ENCODE results near the gene LMF1.

Gene LMF1

DNA sequence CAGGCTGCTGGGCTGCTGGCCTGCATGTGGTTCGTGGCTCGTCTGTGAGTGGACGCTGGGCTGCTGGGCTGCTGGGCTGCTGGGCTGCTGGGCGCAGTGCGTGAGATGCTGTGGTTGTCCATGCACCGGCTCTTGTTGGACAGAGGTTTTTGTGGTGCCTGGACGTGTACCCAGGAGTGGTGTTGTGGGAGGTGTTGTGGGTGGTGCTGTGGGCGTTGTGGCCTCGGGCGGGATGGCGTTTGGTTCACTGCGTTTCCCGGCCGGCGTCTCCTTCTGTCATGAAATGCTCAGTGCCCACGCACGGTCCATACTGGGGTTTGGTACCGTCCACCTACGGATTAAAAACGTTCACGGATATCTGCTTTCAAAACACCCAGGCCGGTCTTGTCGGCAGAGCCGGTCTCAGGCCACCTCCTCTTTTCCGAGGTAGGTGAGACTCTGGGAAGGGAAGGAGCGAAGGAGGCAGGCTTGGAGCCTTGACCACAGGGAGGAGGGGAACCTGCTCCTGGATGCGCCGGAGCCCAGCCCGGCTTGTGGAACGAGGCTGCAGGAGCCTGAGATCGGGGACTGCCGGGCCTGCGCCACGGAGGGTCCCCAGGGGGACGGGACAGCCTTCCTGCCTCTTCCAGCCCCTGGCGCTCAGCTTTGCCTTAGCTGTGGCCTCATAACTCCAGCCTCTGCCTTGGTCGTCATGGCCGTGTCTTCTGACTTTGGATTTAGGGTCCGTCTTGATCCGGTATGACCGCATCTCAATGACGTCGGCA is 140.5 kb downstream of the LMF1 start:
- no peak overlapping the region for H3K4me3 ChIP-seq (ENCODE audit: low read depth, low read length)
- no peak for TF ChIP-seq MYC (IDR thresholded peaks at IDR 0.05; ENCODE audit: low read depth, low read length)
- TF ChIP-seq, protein P1, sequence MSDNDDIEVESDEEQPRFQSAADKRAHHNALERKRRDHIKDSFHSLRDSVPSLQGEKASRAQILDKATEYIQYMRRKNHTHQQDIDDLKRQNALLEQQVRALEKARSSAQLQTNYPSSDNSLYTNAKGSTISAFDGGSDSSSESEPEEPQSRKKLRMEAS (IDR thresholded peaks at IDR 0.05; ENCODE audit: low read depth, low read length) = no peak
- TF ChIP-seq POLR2A (IDR thresholded peaks at IDR 0.05; ENCODE audit: extremely low read depth, insufficient read length) = no peak
- TF ChIP-seq, protein P2, sequence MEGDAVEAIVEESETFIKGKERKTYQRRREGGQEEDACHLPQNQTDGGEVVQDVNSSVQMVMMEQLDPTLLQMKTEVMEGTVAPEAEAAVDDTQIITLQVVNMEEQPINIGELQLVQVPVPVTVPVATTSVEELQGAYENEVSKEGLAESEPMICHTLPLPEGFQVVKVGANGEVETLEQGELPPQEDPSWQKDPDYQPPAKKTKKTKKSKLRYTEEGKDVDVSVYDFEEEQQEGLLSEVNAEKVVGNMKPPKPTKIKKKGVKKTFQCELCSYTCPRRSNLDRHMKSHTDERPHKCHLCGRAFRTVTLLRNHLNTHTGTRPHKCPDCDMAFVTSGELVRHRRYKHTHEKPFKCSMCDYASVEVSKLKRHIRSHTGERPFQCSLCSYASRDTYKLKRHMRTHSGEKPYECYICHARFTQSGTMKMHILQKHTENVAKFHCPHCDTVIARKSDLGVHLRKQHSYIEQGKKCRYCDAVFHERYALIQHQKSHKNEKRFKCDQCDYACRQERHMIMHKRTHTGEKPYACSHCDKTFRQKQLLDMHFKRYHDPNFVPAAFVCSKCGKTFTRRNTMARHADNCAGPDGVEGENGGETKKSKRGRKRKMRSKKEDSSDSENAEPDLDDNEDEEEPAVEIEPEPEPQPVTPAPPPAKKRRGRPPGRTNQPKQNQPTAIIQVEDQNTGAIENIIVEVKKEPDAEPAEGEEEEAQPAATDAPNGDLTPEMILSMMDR (IDR thresholded peaks at IDR 0.05; ENCODE audit: low read depth, low read length) = no peak
- no peak for DNase-seq (ENCODE audit: low read depth)

DNA sequence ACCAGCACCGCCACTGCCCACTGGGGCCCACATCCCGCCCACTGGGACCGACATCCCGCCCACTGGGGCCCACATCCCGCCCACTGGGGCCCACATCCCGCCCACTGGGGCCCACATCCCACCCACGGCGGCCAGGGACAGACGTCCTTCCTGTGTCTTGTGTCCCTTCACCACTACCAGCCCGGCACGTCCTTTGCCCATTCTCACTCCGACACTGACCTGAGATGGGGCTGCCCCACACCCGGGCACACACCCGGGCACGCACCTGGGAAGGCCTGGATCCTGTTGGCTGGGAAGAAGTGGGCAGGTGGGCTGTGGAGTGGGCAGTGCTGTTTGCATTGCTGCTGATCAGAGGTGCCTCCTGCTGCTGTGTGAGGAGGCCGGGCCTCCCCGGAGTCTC is 141.9 kb downstream of the LMF1 start:
- DNase-seq (ENCODE audit: low read depth) = no peak
- TF ChIP-seq MYC (IDR thresholded peaks at IDR 0.05; ENCODE audit: low read depth, low read length) = no peak
- no peak overlapping the region for H3K4me3 ChIP-seq (ENCODE audit: low read depth, low read length)

DNA sequence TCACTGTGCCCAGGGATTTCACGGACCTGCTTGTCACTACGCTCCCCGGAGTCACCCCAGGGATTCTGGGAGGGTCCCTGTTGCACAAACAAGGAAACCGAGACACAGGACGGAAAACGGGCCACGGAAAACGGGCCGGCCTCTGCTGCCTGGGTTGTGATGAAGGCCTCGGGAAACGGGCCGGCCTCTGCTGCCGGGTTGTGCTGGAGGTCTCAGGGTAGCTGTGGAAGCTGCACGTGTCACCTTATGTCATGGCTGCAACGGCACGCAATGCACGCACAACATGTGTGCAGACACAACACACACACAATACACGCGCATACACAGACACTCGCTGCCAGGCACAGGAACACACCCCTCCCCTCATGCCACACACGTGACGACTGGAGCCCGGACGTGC is 143.3 kb downstream of the LMF1 start:
- no peak overlapping the region for H3K4me3 ChIP-seq (ENCODE audit: low read depth, low read length)
- no peak for DNase-seq (ENCODE audit: low read depth)
- TF ChIP-seq, protein P1 (IDR thresholded peaks at IDR 0.05; ENCODE audit: low read depth, low read length) = no peak
- TF ChIP-seq, protein P2 (IDR thresholded peaks at IDR 0.05; ENCODE audit: low read depth, low read length) = no peak
- TF ChIP-seq POLR2A (IDR thresholded peaks at IDR 0.05; ENCODE audit: extremely low read depth, insufficient read length) (no peak), MYC (IDR thresholded peaks at IDR 0.05; ENCODE audit: low read depth, low read length) (no peak)

DNA sequence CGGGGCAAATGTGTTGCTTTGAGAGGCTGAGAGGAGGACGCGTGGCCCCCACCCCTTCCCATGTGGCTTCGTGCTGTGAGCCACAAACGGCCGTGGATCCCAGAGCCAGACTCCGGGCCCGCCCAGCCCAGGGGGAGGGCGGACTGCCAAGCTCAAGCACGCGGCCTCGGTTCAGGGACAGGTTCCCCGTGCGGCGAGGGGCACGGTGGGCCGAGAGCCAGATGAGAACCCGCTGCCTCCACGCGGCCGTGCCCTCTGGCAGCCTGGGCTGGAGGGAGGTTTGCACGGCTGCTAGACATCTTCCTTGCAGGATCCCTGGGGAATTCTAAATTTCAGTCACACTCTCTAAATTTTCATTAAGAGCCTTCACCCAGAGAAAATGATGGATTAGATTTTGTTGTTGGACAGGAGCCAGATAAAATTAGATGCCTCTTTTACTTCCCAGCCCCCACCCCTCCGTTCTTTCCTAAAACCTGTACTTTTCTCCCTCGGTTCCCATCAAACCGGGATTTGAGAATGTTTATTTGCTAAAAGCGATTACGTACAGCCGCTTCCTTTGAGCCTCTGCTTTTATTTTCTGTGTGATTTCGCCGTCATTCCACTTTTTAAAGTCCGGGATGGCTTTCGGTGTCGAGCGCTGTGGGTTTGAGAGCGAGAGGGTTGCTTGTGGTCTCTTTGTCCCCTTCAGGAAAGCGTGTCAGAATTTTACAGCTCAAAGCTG is 145.3 kb downstream of the LMF1 start:
- H3K4me3 ChIP-seq (ENCODE audit: low read depth, low read length) = no peak overlapping the region
- no peak for DNase-seq (ENCODE audit: low read depth)
- TF ChIP-seq, protein P2 (IDR thresholded peaks at IDR 0.05; ENCODE audit: low read depth, low read length) = no peak
- TF ChIP-seq POLR2A (IDR thresholded peaks at IDR 0.05; ENCODE audit: extremely low read depth, insufficient read length) (no peak), MYC (IDR thresholded peaks at IDR 0.05; ENCODE audit: low read depth, low read length) (no peak)
- TF ChIP-seq, protein P1 (IDR thresholded peaks at IDR 0.05; ENCODE audit: low read depth, low read length) = no peak

DNA sequence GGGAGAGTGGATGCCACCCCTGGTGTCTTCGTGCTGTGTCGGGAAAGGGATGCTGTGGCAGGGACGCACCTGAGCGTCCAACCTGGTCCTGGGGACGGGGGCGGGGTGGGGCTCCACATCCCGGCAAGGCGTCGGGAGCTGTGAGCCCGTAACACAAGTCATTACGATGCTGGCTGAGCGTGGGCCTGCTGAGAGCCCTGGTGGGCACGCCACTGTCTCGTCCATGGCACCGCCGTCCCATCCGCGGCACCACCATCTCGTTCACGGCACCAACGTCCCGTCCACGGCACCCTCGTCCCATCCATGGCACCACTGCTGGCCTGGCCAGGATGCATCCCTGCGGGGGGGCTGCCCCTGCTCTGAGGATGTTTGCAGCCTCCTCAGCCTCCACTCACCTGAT is 146.2 kb downstream of the LMF1 start:
- TF ChIP-seq MYC (IDR thresholded peaks at IDR 0.05; ENCODE audit: low read depth, low read length) = no peak
- no peak overlapping the region for H3K4me3 ChIP-seq (ENCODE audit: low read depth, low read length)

DNA sequence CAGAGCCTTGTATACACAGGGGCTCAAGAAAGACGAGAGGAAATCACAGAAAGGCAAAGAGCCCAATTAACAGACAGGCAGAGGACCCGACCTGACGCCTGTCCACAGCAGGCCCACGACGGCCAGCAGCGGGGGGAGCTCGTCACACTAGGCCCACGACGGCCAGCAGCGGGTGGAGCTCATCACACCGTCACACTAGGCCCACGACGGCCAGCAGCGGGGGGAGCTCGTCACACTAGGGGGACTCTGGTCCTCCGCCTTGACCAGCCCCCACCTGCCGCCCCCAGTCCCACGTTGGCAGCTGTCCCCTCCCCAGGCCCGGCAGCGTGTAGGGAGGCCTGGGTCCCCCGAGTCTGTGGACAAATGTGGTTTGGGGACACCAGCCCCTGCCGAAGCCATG is 146.6 kb downstream of the LMF1 start:
- no peak overlapping the region for H3K4me3 ChIP-seq (ENCODE audit: low read depth, low read length)

More for the DNA sequence above, 146.2 kb downstream of the LMF1 start:
- DNase-seq (ENCODE audit: low read depth) = no peak

More for the DNA sequence above, 146.6 kb downstream of the LMF1 start:
- TF ChIP-seq, protein P2 (IDR thresholded peaks at IDR 0.05; ENCODE audit: low read depth, low read length) = no peak
- TF ChIP-seq MYC (IDR thresholded peaks at IDR 0.05; ENCODE audit: low read depth, low read length) (no peak), POLR2A (IDR thresholded peaks at IDR 0.05; ENCODE audit: extremely low read depth, insufficient read length) (no peak)
- TF ChIP-seq, protein P1 (IDR thresholded peaks at IDR 0.05; ENCODE audit: low read depth, low read length) = no peak
- DNase-seq (ENCODE audit: low read depth) = no peak
